Body of pancreas (tissue), 4 donors: ENCODE data around the gene CHCHD6. TPM values are rescaled to one million over a fixed set of nuclear protein-coding genes. Genes with fewer than 3 reads are reported as not detected.

Source experiments
- ATAC-seq: fragments of 150-250 bp; one replicate; pipeline ENCODE4 v1.9.1; 2016
- DNase-seq, 4 donors: peaks; one replicate each; pipeline ENCODE4 v3.0.0-alpha.2; 2019
- H3K27ac ChIP-seq, 4 donors: fragments of 200-600 bp; sonication (generic); 1 replicate in 3 of 4; 2 replicates in 1 of 4; pipeline versions ENCODE4 v1.5.1 to v1.6.1; 2016 to 2019; ENCODE audit warnings: mild to moderate bottlenecking in 1 of 4, mixed read lengths in 1 of 4, moderate library complexity in 1 of 4
- H3K27me3 ChIP-seq, 2 donors: fragments of 200-600 bp; sonication (generic); one replicate each; pipeline ENCODE4 v1.6.0; 2016; ENCODE audit warnings: mild to moderate bottlenecking in 1 of 2
- H3K36me3 ChIP-seq, 2 donors: fragments of 200-600 bp; sonication (generic); replicated peaks in 1 of 2; 2 replicates each; pipeline ENCODE4 v1.5.1; 2016; ENCODE audit warnings: low read depth in 2 of 2; ENCODE audit not compliant: insufficient read depth in 1 of 2
- H3K4me1 ChIP-seq: fragments of 200-600 bp; sonication (generic); one replicate; pipeline ENCODE4 v1.6.0; 2016
- H3K4me3 ChIP-seq, 2 donors: fragments of 200-600 bp; sonication (generic); 1 replicate in 1 of 2; 2 replicates in 1 of 2; pipeline ENCODE4 v1.5.1; 2016 to 2019
- H3K9me3 ChIP-seq, 3 donors: fragments of 200-600 bp; sonication (generic); 1 replicate in 2 of 3; 2 replicates in 1 of 3; pipeline ENCODE4 v1.5.1; 2016
- CTCF ChIP-seq, 7 experiments: fragments of 450-650 bp in 4 of 7; fragments of 200-600 bp in 3 of 7; sonication (generic) in 3 of 7; IDR thresholded peaks; one replicate each; pipeline ENCODE4 v1.5.1; 2016 to 2019; ENCODE audit warnings: antibody characterized with exemption in 7 of 7
- POLR2A ChIP-seq, 3 donors: fragments of 450-650 bp; IDR thresholded peaks; one replicate each; pipeline ENCODE4 v1.6.1; 2016; ENCODE audit warnings: antibody characterized with exemption in 3 of 3, mild to moderate bottlenecking in 2 of 3
- WGBS, 2 donors: methylation state at CpG; one replicate each; pipeline ENCODE4 v1.1.5; 2017; 5-methylcytosine and 5-hydroxymethylcytosine counted together
- intact Hi-C: fragments of 100-400 bp; cut with DNase I; formaldehyde crosslinking; loops from one replicate; pipeline ENCODE4 v1.15.1; 2023
- total RNA-seq, 2 donors: library from RNA; depleted of rRNA; stranded (reverse); fragments of >200 nt; gene quantifications; one replicate each; pipeline ENCODE4 v1.1.0, GENCODE V29; 2016

The CHCHD6 gene
- total RNA-seq, 2 donors from 2014 or later, result 0.66 to 10.9 TPM

GRCh38 chr3:126827121-126827520, 123.1 kb downstream of the CHCHD6 start:
- H3K4me3 ChIP-seq, result no peak overlapping the region
- H3K36me3 ChIP-seq, result no peaks in the 10 kb centered on the region
- WGBS, 2 donors, result 84 to 88% methylated on average over 1 of the region's 1 CpG
- DNase-seq (peak in 1 of 4 donors; percentile 19), ATAC-seq (peak; percentile 35)
- H3K27me3 ChIP-seq, result no peaks in the 10 kb centered on the region
- no peaks in the 10 kb centered on the region for H3K4me1 ChIP-seq
- intact Hi-C loops, result no loop called here
- no peaks in the 10 kb centered on the region for H3K9me3 ChIP-seq
- no peak for TF ChIP-seq CTCF (IDR thresholded peaks at IDR 0.05)
- no peak for TF ChIP-seq POLR2A (IDR thresholded peaks at IDR 0.05)
- no peak overlapping the region for H3K27ac ChIP-seq

GRCh38 chr3:126828306-126828705, 124.3 kb downstream of the CHCHD6 start:
- DNase-seq (peak in 3 of 4 donors; percentile 19 to 24 (median 21)), ATAC-seq (peak; percentile 15)
- Histone ChIP-seq H3K36me3 (no peaks in the 10 kb centered on the region), H3K27ac (no peak overlapping the region), H3K9me3 (no peaks in the 10 kb centered on the region), H3K4me1 (no peaks in the 10 kb centered on the region), H3K27me3 (no peaks in the 10 kb centered on the region), H3K4me3 (no peak overlapping the region)
- intact Hi-C loops, result no loop called here
- no peak for TF ChIP-seq CTCF (IDR thresholded peaks at IDR 0.05)
- TF ChIP-seq POLR2A (IDR thresholded peaks at IDR 0.05), result no peak
- WGBS, 2 donors, result 79% methylated on average over 5 of the region's 5 CpGs

- ATAC-seq (no peak), DNase-seq (no peak)
- no peaks in the 10 kb centered on the region for H3K36me3 ChIP-seq
- H3K4me3 ChIP-seq, result no peak overlapping the region
- no peaks in the 10 kb centered on the region for H3K9me3 ChIP-seq
- H3K27ac ChIP-seq, result no peak overlapping the region
- no peak for TF ChIP-seq POLR2A (IDR thresholded peaks at IDR 0.05)
- TF ChIP-seq CTCF (IDR thresholded peaks at IDR 0.05), result no peak
- intact Hi-C loops, result no loop called here
- H3K27me3 ChIP-seq, result no peaks in the 10 kb centered on the region
- no peaks in the 10 kb centered on the region for H3K4me1 ChIP-seq
- WGBS, 2 donors, result 91 to 93% methylated on average over 5 of the region's 5 CpGs
Measured at GRCh38 chr3:126832933-126833332, 128.9 kb downstream of the CHCHD6 start.

GRCh38 chr3:126834596-126835471, 130.8 kb downstream of the CHCHD6 start:
- no peak for ATAC-seq
- no peaks in the 10 kb centered on the region for H3K36me3 ChIP-seq
- intact Hi-C loops, result no loop called here
- 89 to 90% methylated on average over 11 to 13 of the region's 13 CpGs for WGBS, 2 donors
- no peak overlapping the region for H3K27ac ChIP-seq
- H3K4me3 ChIP-seq, result no peak overlapping the region
- no peak for DNase-seq
- H3K9me3 ChIP-seq, result no peaks in the 10 kb centered on the region
- no peaks in the 10 kb centered on the region for H3K4me1 ChIP-seq
- TF ChIP-seq CTCF (IDR thresholded peaks at IDR 0.05) (no peak), POLR2A (IDR thresholded peaks at IDR 0.05) (no peak)
- no peaks in the 10 kb centered on the region for H3K27me3 ChIP-seq
